GM21515 (cell line): ENCODE results near the gene SERPINE1.
"Not testable (repeated sequence)": the region's sequence is repeated elsewhere in the genome, so short reads cannot be mapped to it uniquely, and the experiment has no call there.

Source experiments
- ATAC-seq: cut with Tn5 transposase; IDR thresholded peaks from one replicate; pipeline ENCODE4 v1.9.1; 2021; ENCODE audit not compliant: unreplicated experiment

Gene SERPINE1

GRCh38 chr7:101100858-101101847 lies 25.8 kb upstream of the SERPINE1 start:
- ATAC-seq = no peak

GRCh38 chr7:101102026-101102425 lies 24.9 kb upstream of the SERPINE1 start:
- no peak for ATAC-seq

DNA sequence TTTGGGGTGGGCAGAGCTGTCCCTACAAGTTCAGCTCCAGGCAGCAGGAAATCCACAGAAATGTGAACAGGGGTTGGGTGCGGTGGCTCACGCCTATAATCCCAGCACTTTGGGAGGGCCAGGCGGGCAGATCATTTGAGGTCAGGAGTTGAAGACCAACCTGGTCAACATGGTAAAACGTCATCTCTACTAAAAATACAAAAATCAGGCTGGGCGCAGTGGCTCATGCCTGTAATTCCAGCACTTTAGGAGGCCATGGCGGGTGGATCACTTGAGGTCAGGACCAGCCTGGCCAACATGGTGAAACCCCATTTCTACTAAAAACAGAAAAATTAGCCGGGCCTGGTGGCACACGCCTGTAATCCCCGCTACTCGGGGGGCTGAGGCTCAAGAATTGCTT lies 23.2 kb upstream of the SERPINE1 start:
- not testable (repeated sequence) for ATAC-seq

DNA sequence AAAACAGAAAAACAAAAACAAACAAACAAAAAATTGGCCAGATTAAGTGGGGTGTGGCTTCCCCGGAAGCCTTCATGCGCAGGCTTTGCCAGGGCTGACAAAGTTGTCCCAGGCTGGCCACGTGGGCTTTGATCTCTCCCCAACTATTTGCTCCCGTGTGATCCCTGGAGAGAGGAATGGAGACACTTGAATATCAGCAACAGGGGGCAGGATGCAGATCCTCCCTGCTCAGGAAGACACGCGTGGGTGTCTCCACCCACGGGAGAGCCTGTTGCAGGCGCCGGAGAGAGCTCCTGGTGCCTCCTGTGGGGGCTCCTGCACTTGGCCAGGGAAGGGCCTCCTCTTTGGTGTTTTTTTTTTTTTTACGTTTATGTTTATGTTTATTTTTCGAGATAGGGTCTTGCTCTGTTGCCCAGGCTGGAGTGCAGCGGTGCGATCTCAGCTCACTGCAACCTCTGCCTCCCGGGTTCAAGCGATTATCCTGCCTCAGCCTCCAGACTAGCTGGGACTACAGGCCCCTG lies 22.7 kb upstream of the SERPINE1 start:
- ATAC-seq = no peak

DNA sequence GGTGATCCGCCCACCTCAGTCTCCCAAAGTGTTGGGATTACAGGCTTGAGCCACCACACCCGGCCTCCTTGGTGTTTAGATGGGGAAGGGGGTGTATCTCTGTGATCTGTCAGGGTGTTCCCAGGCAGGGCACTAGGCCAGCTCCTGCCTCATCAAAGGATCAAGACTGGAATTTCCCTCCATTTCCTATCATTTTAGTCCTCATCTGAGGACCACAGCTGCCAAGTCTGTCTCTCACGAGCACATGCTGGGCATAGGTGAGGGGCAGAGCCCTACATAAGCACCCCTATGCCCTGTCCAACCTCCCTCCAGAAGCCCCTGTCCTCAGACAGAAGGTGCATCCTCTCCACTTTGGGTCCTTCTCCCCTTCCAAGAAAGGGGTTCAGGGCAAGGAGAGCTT lies 22.1 kb upstream of the SERPINE1 start:
- no peak for ATAC-seq

GRCh38 chr7:101105248-101105647 lies 21.7 kb upstream of the SERPINE1 start:
- ATAC-seq = not testable (repeated sequence)

DNA sequence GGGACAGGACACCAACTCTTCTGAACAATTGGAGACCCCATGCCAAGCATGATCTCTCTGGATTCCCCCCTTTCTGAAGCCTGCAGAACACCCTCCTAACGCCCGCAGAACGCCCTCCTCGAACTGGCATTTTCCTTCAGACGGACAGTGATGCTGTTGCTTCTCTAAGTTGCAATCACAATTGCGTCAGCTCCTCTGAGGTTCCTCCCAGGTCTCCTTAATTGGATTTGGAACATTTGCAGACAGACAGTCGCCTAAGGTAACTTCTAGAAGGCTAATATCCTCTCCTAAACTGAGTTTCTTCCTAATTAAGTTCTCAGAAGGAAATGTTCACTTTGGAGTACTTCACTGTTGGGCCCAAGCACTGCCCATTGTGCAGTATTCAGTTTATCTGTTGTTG lies 20.5 kb upstream of the SERPINE1 start:
- no peak for ATAC-seq

DNA sequence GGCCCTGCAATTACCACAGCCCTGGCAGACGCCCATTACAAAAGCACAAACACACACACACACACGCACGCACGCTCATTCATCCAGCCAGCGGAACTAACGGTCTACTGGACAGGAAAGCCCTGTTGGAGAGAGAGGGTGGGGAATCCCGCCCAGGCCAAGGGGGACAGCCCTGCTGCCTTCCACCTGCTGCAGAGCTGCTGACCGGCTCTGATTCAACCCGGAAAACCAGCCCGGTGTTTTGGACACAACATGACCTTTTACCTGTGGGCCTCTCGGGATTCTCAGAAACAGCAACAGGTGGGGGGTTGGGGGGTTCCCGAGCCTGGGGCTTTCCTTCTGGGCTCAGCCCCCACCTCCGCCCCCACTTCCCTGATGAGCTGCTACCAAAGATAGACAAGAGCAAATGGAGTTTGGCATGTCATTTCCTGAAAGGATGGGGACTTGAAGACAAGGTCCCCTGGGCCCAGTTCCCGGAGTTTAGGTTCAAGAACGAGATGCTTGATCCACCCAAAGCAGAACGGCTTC lies 18.5 kb upstream of the SERPINE1 start:
- ATAC-seq = no peak

DNA sequence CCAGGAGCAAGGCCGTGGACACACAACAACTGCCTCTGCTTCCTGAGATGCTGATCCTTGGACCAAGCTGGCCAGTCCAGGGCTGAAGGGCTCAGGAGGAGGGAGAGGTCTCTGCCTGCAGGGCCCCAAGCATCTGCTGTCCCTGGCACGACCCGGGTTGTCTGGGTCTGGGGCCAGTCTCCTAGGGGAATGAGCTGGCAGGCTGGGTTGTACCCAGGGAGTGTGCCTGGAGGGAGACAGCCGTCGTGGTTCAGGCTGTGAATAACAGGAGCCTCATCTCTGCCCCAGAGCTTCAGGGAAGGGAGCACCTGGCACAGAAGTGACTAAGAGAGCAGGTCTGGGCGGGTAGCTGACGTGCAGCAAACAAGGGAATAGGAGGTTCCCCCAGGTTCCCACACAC lies 17.9 kb upstream of the SERPINE1 start:
- ATAC-seq = no peak

DNA sequence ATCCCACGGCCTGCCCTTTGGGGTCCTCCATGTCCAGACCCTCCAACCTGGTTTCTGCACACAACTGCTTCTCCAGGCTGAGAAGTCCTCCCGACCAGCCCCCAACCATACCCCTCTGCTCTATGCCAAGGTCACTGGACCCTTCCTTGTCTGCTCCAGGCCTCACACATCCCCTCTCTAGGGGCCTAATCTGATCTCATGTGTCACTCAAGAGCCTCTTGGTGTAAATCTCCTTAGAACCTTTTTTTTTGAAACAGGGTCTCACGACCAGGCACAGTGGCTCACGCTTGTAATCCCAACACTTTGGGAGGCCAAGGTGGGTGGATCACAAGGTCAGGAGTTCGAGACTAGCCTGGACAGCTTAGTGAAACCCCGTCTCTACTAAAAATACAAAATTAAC lies 17.5 kb upstream of the SERPINE1 start:
- ATAC-seq = no peak

- ATAC-seq = no peak
These were observed 15.6 kb upstream of the SERPINE1 start for GRCh38 chr7:101111261-101111660.

- no peak for ATAC-seq
These were observed 14.7 kb upstream of the SERPINE1 start for GRCh38 chr7:101112233-101112632.

- not testable (repeated sequence) for ATAC-seq
These were observed 13.8 kb upstream of the SERPINE1 start for GRCh38 chr7:101113140-101113539.

DNA sequence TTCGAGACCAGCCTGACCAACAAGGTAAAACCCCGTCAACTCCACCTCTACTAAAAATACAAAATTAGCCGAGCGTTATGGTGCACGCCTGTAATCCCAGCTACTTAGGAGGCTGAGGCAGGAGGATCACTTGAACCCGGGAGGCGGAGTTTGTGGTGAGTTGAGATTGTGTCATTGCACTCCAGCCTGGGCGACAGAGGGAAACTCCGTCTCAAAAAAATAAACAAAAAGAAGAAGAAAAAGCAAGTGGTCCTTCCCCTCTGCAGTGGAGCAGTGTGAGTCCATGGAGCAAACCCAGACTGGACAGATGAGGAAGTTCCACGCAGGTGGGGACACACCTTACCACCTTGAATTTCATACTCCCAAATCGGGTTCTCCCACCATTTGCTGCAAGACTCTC lies 13.1 kb upstream of the SERPINE1 start:
- no peak for ATAC-seq

- ATAC-seq = no peak
These were observed 12.4 kb upstream of the SERPINE1 start for GRCh38 chr7:101114492-101114891.

- ATAC-seq = no peak
These were observed 11.7 kb upstream of the SERPINE1 start for GRCh38 chr7:101115215-101115614.

DNA sequence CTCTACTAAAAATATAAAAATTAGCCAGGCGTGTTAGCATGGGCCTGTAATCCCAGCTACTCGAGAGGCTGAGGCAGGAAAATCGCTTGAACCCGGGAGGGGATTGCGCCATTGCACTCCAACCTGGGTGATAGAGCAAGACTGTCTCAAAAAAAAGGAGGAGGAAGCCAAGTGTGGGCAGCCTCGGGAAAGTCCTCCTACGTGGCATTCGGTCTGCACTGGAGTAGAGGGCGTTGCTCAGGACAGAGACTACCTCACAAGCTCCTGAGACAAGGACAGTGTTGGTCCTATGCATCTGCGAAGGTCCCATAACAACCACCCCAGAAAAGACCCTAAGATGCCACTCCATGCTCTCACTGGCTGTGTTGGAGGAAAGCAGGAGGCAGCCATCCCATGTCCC lies 10.0 kb upstream of the SERPINE1 start:
- ATAC-seq = no peak

- ATAC-seq = no peak
These were observed 8.0 kb upstream of the SERPINE1 start for GRCh38 chr7:101118856-101119255.

DNA sequence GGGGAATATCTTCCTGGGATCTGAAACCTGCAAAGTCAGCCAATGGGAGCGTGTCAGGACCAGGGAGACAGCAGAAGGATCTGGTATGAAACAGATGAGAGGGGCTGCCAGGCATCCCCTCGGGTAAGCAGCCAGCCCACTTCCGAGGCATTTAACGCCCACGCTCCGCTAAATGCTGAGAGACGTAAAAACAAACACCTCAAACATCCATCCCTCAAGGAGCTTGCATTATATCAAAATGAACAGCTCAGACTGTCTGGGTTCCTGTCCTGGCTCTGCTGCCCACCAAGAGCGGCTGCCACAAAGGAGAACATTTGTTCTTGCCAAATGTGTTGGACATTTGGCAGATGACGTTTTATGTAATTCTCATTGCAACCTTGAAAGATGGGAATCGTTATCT lies 7.0 kb upstream of the SERPINE1 start:
- no peak for ATAC-seq

DNA sequence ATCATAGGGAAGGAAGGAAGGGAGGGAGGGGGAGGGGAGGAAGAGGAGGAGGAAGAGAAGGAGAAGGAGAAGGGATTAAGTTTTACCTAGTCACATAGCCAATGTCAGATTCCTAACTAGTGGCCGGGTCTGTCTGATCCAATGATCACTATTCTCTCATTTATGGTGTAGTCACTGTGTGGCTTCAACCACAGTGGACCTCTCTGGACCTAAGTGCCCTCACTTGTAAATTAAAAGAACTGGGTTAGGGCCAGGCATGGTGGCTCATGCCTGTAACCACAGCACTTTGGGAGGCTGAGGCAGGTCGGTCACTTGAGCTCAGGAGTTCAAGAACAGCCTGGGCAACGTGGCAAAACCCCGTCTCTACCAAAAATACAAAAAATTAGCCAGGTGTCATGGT lies 6.6 kb upstream of the SERPINE1 start:
- ATAC-seq = no peak

- ATAC-seq = not testable (repeated sequence)
These were observed 5.3 kb upstream of the SERPINE1 start for GRCh38 chr7:101121631-101121990.
